ENCODE data around the gene ADPRHL1. TPM values are rescaled to one million over a fixed set of nuclear protein-coding genes. Genes with fewer than 3 reads are reported as not detected.

ADPRHL1 gene
- total RNA-seq, 1 donor from 2014 or later, result 2.7 TPM

DNA sequence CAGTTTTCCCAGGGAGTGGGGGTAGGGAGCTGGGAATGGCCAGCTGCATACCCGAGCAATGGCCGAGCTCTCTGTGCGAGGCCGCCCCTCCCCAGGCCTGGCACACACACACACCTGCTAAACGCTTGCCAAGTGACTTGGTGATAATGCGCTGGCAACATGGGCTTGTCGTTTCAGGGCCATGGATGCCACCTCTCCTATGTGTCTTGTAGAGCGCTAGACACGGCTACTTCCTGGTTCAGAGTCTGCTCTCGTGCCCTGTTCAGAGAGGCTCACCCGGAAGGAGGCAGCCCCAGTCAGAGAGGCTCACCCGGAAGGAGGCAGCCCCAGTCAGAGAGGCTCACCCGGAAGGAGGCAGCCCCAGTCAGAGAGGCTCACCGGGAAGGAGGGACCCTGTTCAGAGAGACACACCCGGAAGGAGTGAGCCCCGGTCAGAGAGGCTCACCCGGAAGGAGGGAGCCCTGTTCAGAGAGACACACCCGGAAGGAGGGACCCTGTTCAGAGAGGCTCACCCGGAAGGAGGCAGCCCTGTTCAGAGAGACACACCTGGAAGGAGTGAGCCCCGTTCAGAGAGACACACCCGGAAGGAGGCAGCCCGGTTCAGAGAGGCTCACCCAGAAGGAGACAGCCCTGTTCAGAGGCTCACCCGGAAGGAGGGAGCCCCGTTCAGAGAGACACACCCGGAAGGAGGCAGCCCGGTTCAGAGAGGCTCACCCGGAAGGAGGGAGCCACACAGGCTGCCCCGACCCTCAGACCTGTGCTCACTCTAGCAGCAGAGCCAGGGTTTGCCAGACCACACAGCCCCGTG, 4.2 kb downstream of the ADPRHL1 start:
- intact Hi-C loops (cut with DNase I), result no loop called here
- ATAC-seq, result peak; percentile 84 to 90
- Histone ChIP-seq H3K9me3 (no peaks in the 10 kb centered on the region), H3K36me3 (peaks cover 7% of the 10 kb centered on the region), H3K4me1 (peaks cover 5% of the 10 kb centered on the region), H3K27me3 (ENCODE audit: low read depth) (no peaks in the 10 kb centered on the region), H3K4me3 (peak overlapping the region; percentile 50), H3K27ac (peak overlapping the region; percentile 69)
- TF ChIP-seq CTCF (IDR thresholded peaks at IDR 0.05), result no peak
- peak; percentile 75 for DNase-seq

DNA sequence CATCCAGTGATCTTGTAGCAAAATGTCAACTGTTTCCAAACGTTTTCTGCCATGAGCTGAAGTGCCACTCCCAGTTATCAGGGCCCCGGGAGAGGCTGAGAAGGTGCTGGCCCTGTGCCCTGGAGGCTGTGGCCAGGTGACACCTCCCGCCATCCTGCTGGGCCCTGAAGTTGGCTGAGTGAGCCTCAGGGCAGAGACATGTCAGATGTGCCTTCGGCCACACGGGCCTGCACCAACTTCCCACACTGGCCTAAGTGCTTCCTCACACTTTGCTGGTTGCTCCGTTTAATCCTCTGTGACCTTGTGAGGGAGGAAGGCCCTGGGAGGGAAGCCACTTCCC, 4.8 kb downstream of the ADPRHL1 start:
- intact Hi-C loops (cut with DNase I), result no loop called here
- peaks cover 5% of the 10 kb centered on the region for H3K4me1 ChIP-seq
- TF ChIP-seq CTCF (IDR thresholded peaks at IDR 0.05), result no peak
- H3K4me3 ChIP-seq, result peak overlapping the region; percentile 50
- H3K36me3 ChIP-seq, result peaks cover 7% of the 10 kb centered on the region
- no peaks in the 10 kb centered on the region for H3K27me3 ChIP-seq (ENCODE audit: low read depth)
- ATAC-seq (peak; percentile 52 to 75), DNase-seq (no peak)
- peak overlapping the region; percentile 69 for H3K27ac ChIP-seq
- H3K9me3 ChIP-seq, result no peaks in the 10 kb centered on the region

DNA sequence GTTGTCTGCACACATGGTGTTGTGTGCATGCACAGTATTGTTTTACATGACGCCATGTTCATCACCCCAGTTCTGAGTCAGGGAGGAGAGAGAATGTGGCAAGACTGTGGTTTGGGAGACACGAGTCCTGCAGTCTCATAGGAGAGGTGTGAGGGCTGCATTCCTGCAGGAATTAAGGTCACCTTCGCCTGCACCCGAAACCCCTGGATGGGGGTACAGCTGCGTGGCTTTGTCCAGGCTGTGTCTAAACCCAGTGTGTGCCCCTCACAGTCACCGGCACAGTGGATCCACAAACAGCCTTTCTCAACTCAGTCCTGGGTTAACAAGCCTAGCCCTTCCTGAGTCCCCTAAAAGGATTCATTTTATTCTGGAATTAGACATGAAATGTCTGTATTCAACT, 5.7 kb downstream of the ADPRHL1 start:
- no peak for DNase-seq
- H3K4me1 ChIP-seq, result peaks cover 5% of the 10 kb centered on the region
- H3K27ac ChIP-seq, result no peak overlapping the region
- TF ChIP-seq CTCF (IDR thresholded peaks at IDR 0.05), result no peak
- H3K27me3 ChIP-seq (ENCODE audit: low read depth), result no peaks in the 10 kb centered on the region
- H3K36me3 ChIP-seq, result no peaks in the 10 kb centered on the region
- intact Hi-C loops (cut with DNase I), result no loop called here
- ATAC-seq, result no peak
- no peaks in the 10 kb centered on the region for H3K9me3 ChIP-seq
- no peak overlapping the region for H3K4me3 ChIP-seq

GRCh38 chr13:113446488-113446854, 6.8 kb downstream of the ADPRHL1 start:
- Histone ChIP-seq H3K27me3 (ENCODE audit: low read depth) (no peaks in the 10 kb centered on the region), H3K4me3 (no peak overlapping the region), H3K9me3 (no peaks in the 10 kb centered on the region), H3K4me1 (peaks cover 5% of the 10 kb centered on the region), H3K27ac (no peak overlapping the region), H3K36me3 (no peaks in the 10 kb centered on the region)
- intact Hi-C loops (cut with DNase I), result no loop called here
- ATAC-seq (no peak), DNase-seq (no peak)
- TF ChIP-seq CTCF (IDR thresholded peaks at IDR 0.05), result no peak

DNA sequence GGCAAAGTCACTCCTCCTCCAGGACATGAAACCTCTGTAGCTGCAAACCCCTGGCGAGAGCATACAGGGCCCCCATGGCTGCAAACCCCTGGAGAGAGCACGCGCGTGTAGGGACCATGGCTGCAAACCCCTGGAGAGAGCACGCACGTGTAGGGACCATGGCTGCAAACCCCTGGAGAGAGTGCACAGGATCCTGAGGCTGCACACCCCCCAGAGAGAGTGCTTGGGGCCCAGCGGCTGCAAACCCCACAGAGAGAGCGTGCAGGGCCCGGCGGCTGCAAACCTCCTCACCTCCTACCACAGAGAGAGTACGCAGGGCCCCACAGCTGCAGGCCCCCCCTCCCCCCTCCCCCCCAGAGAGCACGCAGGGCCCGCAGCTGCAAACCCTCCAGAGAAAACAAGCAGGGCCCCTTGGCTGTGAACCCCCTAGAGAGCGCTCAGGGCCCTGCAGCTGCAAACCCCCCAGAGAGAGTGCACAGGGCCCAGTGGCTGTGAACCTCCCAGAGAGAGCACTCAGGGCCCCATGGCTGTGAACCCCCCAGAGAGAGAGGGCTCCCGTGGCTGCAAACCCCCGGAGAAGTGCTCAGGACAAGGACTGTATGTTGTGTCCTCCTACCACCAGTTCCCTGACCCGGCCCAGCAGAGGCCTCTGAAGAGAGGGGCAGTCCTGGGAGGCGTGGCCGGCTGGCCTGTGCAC, 7.3 kb downstream of the ADPRHL1 start:
- no peak overlapping the region for H3K27ac ChIP-seq
- ATAC-seq (no peak), DNase-seq (no peak)
- H3K4me1 ChIP-seq, result peaks cover 5% of the 10 kb centered on the region
- no peak overlapping the region for H3K4me3 ChIP-seq
- intact Hi-C loops (cut with DNase I), result no loop called here
- no peak for TF ChIP-seq CTCF (IDR thresholded peaks at IDR 0.05)
- no peaks in the 10 kb centered on the region for H3K9me3 ChIP-seq
- no peaks in the 10 kb centered on the region for H3K36me3 ChIP-seq
- no peaks in the 10 kb centered on the region for H3K27me3 ChIP-seq (ENCODE audit: low read depth)

All from lower lobe of right lung (tissue), 2 donors.